ENCODE measurements around the gene ABLIM2. TPM values are rescaled to one million over a fixed set of nuclear protein-coding genes. Genes with fewer than 3 reads are reported as not detected.

The ABLIM2 gene
- total and polyA plus RNA-seq, 2 experiments from 2014 or later, result 4.9 to 5.8 TPM

- H3K9me3 ChIP-seq (ENCODE audit: low read depth), result no peaks in the 10 kb centered on the region
- H3K27ac ChIP-seq, result no peak overlapping the region
- H3K4me1 ChIP-seq (ENCODE audit: low read depth), result peaks cover 5% of the 10 kb centered on the region
- no peak for TF ChIP-seq CTCF (IDR thresholded peaks at IDR 0.05; ENCODE audit: low read depth, low read length)
- no peaks in the 10 kb centered on the region for H3K36me3 ChIP-seq
- H3K27me3 ChIP-seq, result peaks cover 17% of the 10 kb centered on the region
- H3K4me3 ChIP-seq, result no peak overlapping the region
- DNase-seq (ENCODE audit: low read depth in 1 of 2, low spot score in 1 of 2), result no peak
Observed at GRCh38 chr4:8163436-8164193, 5.0 kb upstream of the ABLIM2 start.

GRCh38 chr4:8163026-8163425, 4.4 kb upstream of the ABLIM2 start:
- Histone ChIP-seq H3K27ac (no peak overlapping the region), H3K4me3 (no peak overlapping the region), H3K9me3 (ENCODE audit: low read depth) (no peaks in the 10 kb centered on the region), H3K4me1 (ENCODE audit: low read depth) (peaks cover 5% of the 10 kb centered on the region), H3K36me3 (no peaks in the 10 kb centered on the region), H3K27me3 (peaks cover 22% of the 10 kb centered on the region)
- DNase-seq (ENCODE audit: low read depth in 1 of 2, low spot score in 1 of 2), result no peak
- no peak for TF ChIP-seq CTCF (IDR thresholded peaks at IDR 0.05; ENCODE audit: low read depth, low read length)

- no peak overlapping the region for H3K4me3 ChIP-seq
- H3K9me3 ChIP-seq (ENCODE audit: low read depth), result no peaks in the 10 kb centered on the region
- no peak overlapping the region for H3K27ac ChIP-seq
- DNase-seq (ENCODE audit: low read depth in 1 of 2, low spot score in 1 of 2), result no peak
- H3K4me1 ChIP-seq (ENCODE audit: low read depth), result peaks cover 5% of the 10 kb centered on the region
- H3K36me3 ChIP-seq, result no peaks in the 10 kb centered on the region
- peaks cover 26% of the 10 kb centered on the region for H3K27me3 ChIP-seq
- TF ChIP-seq CTCF (IDR thresholded peaks at IDR 0.05; ENCODE audit: low read depth, low read length), result no peak
Observed at GRCh38 chr4:8162625-8163024, 4.0 kb upstream of the ABLIM2 start.

- no peak for DNase-seq (ENCODE audit: low read depth in 1 of 2, low spot score in 1 of 2)
- H3K4me1 ChIP-seq (ENCODE audit: low read depth), result peaks cover 5% of the 10 kb centered on the region
- no peaks in the 10 kb centered on the region for H3K9me3 ChIP-seq (ENCODE audit: low read depth)
- H3K27me3 ChIP-seq, result peaks cover 46% of the 10 kb centered on the region
- no peaks in the 10 kb centered on the region for H3K36me3 ChIP-seq
- H3K4me3 ChIP-seq, result no peak overlapping the region
- TF ChIP-seq CTCF (IDR thresholded peaks at IDR 0.05; ENCODE audit: low read depth, low read length), result no peak
- H3K27ac ChIP-seq, result no peak overlapping the region
Observed at GRCh38 chr4:8160572-8160971, 2.0 kb upstream of the ABLIM2 start.

GRCh38 chr4:8160233-8160560, 1.6 kb upstream of the ABLIM2 start:
- Histone ChIP-seq H3K27me3 (peaks cover 50% of the 10 kb centered on the region), H3K36me3 (no peaks in the 10 kb centered on the region), H3K9me3 (ENCODE audit: low read depth) (no peaks in the 10 kb centered on the region), H3K27ac (no peak overlapping the region), H3K4me3 (no peak overlapping the region), H3K4me1 (ENCODE audit: low read depth) (peaks cover 3% of the 10 kb centered on the region)
- no peak for TF ChIP-seq CTCF (IDR thresholded peaks at IDR 0.05; ENCODE audit: low read depth, low read length)
- DNase-seq (ENCODE audit: low read depth in 1 of 2, low spot score in 1 of 2), result no peak

Data from cardiac muscle cell (in vitro differentiated cells and primary cell).